Ammon's horn (tissue), 1 donor: ENCODE measurements around the gene HOOK1.
"Not testable (repeated sequence)": the region's sequence is repeated elsewhere in the genome, so short reads cannot be mapped to it uniquely, and the experiment has no call there.

Source experiments
- DNase-seq: peaks from one replicate; pipeline ENCODE4 v3.0.0-alpha.2; 2016; ENCODE audit warnings: low spot score

Gene HOOK1

GRCh38 chr1:59819566-59820438 is 5.1 kb downstream of the HOOK1 start:
- DNase-seq: no peak

GRCh38 chr1:59827055-59827643 is 12.4 kb downstream of the HOOK1 start:
- no peak for DNase-seq

DNA sequence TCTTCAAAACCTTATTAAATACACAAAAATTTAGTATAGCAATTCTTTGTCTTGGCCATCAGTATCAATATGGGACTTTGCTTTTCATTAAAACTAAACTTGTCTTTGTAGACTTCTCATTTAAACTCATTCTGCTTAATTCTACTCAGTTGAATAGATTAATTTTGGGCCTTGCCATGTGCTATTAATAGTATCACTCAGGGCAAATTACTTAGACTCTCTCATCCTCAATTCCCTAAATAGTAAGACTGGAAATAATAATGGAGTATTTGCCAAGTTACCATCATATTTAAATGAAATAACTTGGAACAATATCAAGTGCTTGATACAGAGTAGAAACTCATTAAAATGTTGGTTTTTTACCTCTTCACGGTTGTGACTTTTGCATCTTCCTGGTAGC is 13.4 kb downstream of the HOOK1 start:
- no peak for DNase-seq

DNA sequence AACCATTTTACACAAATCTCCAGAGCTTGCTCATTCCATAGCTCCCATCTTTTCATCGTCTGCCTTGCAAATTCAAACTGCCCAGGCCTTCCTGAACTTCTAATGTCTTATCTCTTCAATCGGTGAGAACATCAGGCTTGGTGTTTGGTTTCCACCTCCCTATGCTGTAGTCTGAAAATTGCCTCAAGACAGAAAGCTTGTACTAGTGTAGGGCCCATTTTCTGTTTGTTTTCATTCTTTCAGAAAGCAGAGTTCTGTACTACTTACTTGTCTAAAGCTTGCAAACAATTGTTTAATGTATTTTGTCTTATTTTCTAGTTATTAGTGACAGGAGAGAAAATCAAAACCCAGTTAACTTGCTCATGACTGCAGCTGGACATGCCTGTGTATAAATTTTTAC is 16.8 kb downstream of the HOOK1 start:
- DNase-seq: no peak

DNA sequence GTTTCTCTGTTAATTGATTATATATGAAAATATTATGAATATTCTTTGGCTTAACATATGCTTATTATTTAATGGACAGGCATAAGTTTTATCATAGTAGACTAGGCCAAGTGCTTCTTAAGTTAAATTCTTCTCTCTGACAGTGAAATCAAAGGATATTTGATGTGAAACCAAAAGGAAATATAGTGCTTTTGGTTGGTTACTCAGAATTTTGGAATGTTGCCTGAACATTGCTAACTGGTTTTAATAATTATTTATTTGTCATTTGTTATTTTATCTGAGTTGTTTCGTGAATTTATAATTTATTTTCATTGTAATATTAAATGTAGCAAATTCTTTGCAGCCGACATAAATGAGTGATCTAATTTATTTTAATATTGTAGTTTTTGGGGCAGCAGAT is 18.3 kb downstream of the HOOK1 start:
- DNase-seq: no peak

GRCh38 chr1:59833991-59834390 is 19.2 kb downstream of the HOOK1 start:
- DNase-seq: no peak

DNA sequence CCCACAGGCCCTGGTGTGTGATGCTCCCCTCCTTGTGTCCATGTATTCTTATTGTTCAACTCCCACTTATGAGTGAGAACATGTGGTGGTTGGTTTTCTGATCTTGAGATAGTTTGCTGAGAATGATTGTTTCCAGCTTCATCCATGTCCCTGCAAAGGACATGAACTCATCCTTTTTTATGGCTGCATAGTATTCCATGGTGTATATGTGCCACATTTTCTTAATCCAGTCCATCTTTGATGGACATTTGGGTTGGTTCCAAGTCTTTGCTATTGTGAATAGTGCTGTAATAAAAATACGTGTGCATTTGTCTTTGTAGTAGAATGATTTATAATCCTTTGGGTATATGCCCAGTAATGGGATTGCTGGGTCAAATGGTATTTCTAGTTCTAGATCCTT is 23.1 kb downstream of the HOOK1 start:
- DNase-seq: not testable (repeated sequence)

GRCh38 chr1:59845091-59845490 is 30.3 kb downstream of the HOOK1 start:
- no peak for DNase-seq

- DNase-seq: no peak
Observed at GRCh38 chr1:59846209-59846894, 31.6 kb downstream of the HOOK1 start.

DNA sequence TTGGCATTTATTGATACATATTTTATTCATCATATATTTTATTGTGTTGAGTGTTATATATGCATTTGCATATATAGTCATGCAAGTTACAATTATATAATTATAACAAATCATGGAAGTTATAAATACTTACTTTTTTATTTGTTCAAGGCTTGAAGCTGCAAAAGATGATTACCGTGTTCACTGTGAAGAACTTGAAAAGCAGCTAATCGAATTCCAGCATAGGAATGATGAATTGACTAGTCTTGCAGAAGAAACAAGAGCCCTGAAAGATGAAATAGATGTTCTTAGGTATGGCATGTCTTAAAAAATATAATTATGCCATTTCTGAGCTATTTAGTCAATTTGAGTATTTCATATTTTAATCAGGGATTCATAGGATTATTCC is 32.1 kb downstream of the HOOK1 start:
- no peak for DNase-seq

- DNase-seq: no peak
Observed at GRCh38 chr1:59852117-59852516, 37.4 kb downstream of the HOOK1 start.

GRCh38 chr1:59855297-59855696 is 40.5 kb downstream of the HOOK1 start:
- DNase-seq: not testable (repeated sequence)

- DNase-seq: no peak
Observed at GRCh38 chr1:59856725-59857338, 42.1 kb downstream of the HOOK1 start.

GRCh38 chr1:59857679-59858354 is 43.1 kb downstream of the HOOK1 start:
- no peak for DNase-seq

DNA sequence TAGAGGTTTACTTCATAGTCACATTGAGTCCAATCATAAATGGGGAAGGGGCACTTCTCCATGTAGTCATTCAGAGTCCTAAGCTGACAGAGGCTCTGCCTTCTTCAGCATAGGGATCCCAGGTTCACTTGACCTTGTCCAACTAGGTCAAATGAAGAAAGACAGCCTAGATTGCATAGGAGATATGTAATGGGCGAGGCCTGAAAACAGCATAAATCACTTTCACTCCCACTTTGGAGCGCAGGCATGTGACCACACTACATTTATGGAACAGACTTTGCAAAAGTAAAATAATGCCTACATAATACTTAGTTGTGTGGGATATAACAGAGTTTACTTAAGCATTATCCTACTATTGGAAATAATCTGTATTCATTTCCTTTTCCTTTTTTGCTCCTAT is 51.7 kb downstream of the HOOK1 start:
- DNase-seq: no peak

GRCh38 chr1:59871746-59872145 is 57.0 kb downstream of the HOOK1 start:
- no peak for DNase-seq

- DNase-seq: no peak
Observed at GRCh38 chr1:59877108-59877682, 62.4 kb downstream of the HOOK1 start.

DNA sequence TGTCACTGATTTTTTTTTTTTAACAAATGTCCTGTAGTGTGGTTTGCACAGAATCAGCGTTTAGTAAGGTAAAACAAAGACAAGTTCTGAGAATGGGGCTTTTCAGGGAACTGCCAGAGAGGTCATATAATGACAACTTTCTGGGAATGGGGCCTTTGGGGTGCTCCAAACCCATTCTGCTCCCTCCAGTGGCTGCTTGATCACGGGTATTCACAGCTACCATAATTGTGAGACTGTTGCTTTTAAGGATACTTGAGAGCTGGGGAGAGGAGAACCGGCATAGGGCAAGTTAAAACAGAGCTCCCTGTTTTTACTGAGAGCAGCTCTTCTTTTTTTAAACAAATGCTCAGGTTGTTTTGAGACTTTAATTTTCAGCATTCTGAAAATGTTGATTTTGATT is 63.6 kb downstream of the HOOK1 start:
- DNase-seq: no peak

DNA sequence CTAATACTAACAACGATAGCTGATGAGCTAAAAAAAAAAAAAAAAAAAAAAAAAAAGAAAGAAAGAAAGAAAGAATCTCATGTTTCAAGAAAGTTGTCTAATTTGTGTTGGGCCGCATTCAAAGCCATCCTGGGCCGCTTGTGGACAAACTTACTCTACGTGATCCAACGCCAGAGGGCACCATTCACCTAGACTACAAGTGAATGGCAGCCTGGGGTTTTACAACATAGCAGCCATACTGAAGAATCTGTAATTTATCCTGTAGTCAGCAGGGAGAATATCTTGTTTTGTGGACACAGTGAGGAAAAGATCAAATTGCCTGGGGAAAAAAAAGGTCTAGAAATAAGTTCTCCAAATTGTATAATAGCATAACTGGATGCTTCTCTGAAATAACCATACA is 64.8 kb downstream of the HOOK1 start:
- DNase-seq: peak; percentile 82

DNA sequence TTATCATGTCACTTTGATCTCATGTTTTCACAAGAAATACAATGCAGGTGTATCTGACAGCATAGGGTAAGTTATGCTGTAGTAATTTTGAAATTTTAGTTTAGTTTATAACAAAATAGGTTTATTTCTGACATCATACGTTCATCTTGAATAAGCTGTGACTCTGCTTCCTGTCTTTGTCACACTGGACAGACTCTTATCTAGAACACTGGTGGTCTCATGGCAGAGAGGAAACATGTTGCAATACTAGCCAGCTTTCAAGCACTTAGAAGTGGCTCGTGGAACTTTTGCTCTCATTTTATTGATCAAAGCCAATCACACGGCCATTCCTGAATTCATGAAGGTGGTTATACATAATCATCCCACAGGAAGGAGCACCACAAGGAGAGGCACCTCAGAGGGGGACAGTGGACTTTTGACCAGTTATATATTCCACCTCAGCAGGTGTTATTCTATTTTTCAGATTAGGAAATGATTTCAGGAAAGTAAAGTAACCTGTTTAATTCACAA is 65.3 kb downstream of the HOOK1 start:
- DNase-seq: no peak

DNA sequence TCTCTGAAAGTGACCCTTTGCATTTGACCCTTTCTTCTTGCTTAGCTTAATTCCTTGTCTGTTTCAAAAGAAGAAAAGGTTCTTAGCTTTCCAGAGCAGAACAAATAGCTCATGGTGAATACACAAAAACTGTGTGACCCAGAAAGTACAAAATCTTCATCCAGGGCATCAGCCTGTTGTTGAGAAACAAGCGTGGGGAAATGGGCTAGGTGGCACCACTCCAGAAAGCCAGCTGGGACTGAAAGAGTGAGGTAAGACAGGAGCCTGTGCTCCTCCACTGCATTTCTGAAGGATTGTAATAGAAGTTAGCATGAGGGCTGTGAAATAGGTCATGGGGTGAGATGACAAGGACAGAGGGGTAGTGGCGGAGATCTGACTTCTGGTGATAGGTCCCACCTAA is 66.0 kb downstream of the HOOK1 start:
- no peak for DNase-seq
